Activated naive CD8-positive, alpha-beta T cell treated with anti-CD3 and anti-CD28 coated beads, Interleukin-2, amount 10 ng/mL, durations not matched to agents 7 days and 5 days (primary cell): ENCODE results near the gene DNAJC6. TPM values are rescaled to one million over a fixed set of nuclear protein-coding genes. Genes with fewer than 3 reads are reported as not detected.

ENCODE experiments used
- ATAC-seq: fragments of 150-1000 bp; cut with Tn5 transposase; one replicate; pipeline ENCODE4 v1.10.0; 2021; ENCODE audit warnings: low read depth, moderate library complexity
- POLR2A ChIA-PET: fragments of 350-600 bp; sonication (Branson Sonifier 250); formaldehyde crosslinking; loops from one replicate; lab custom pipeline; 2021; ENCODE audit warnings: antibody characterized with exemption; lab: Charles Lee
- DNase-seq: peaks from one replicate; pipeline ENCODE4 v3.0.0; 2021
- H3K27ac Mint-ChIP-seq: one replicate; pipeline ENCODE4 v1.8.0; 2022; ENCODE audit warnings: mild to moderate bottlenecking, mixed read lengths
- H3K27me3 Mint-ChIP-seq: one replicate; pipeline ENCODE4 v1.8.0; 2022; ENCODE audit warnings: mild to moderate bottlenecking, moderate library complexity, mixed read lengths
- H3K36me3 Mint-ChIP-seq: one replicate; pipeline ENCODE4 v1.8.0; 2021; ENCODE audit warnings: mild to moderate bottlenecking, mixed read lengths
- H3K4me1 Mint-ChIP-seq: one replicate; pipeline ENCODE4 v1.8.0; 2021; ENCODE audit warnings: mixed read lengths
- H3K4me3 Mint-ChIP-seq: one replicate; pipeline ENCODE4 v1.8.0; 2022; ENCODE audit warnings: mild to moderate bottlenecking, moderate library complexity, mixed read lengths
- H3K9me3 Mint-ChIP-seq: one replicate; pipeline ENCODE4 v1.8.0; 2021; ENCODE audit warnings: mixed read lengths
- total RNA-seq, 2 experiments: library from RNA; stranded (reverse); gene quantifications; one replicate each; pipeline ENCODE4 v1.2.3, GENCODE V29; 2021

Gene DNAJC6
- 1 to 10 TPM; 3.3 to 4.0 TPM for total RNA-seq

DNA sequence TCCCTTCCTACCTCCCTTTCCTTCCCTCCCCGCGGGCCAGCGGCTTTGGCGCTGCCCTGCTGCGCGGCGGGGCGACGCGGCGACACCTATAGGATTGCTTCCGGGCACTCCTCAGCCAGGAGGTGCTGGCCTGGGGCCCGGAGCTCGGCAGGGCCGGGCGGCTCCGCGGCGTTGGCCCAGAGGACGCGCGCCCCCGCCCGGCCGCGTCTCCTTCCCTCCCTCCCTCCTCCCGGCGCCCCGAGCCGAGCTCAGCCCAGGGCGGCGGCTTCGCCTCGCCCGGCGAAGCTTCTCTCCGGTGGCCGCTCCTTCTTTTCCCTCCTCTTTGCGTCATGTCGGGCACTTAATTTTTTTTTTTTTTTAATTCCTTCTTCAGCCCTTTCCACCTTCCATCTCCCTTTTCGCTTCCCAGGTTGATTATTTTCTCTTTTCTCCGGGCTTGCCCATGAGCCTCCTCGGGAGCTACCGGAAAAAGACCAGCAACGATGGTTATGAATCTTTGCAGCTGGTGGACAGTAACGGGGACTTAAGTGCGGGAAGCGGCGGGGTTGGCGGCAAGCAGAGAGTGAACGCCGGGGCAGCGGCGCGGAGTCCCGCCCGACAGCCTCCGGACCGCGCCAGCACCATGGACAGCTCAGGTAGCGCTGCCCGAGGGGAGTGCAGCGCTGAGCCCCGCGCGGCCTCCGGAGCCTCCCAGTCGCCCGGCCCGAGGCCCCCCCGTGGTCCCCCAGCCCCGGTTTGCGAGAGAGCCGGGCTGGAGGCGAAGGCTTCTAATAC lies at the start of gene DNAJC6:
DNAJC6 (plus strand) TSS at position 240 of the 774 bp plus-strand sequence; CDS start at position 443, 203 bp downstream.
- peak; percentile 98 for ATAC-seq
- DNase-seq = peak; percentile 83
- H3K36me3 Mint-ChIP-seq = peaks cover 3% of the 10 kb centered on the region
- H3K27me3 Mint-ChIP-seq = peaks cover 54% of the 10 kb centered on the region
- peak within 1 kb of the TSS; percentile 76 for H3K4me3 Mint-ChIP-seq
- H3K9me3 Mint-ChIP-seq = no peaks in the 10 kb centered on the region
- H3K4me1 Mint-ChIP-seq = peaks cover 3% of the 10 kb centered on the region
- POLR2A ChIA-PET = interaction anchor here (0.7 kb wide), 1 partner anchor 1002 kb away, joined by 3 read pairs; no protein-coding TSS in a partner anchor
- no peak within 1 kb of the TSS for H3K27ac Mint-ChIP-seq

DNA sequence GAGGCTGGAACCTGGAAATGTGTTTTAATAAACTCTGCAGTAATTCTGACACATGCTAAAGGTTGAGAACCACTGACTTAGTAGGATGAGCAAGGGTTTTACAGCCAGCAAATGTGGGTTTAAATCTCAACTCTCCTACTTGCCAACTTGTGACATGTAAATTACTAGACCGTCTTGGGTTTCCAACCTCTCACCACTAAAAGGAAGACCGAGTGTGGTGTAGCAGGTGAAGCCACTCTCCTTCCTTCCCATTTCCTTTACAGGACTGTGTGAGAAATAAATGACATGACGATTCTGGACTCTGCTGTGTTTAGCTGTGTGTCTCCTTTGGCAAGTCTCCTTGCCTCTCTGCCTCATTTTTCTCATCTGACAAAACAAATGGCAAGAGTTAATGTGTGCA lies 49.5 kb upstream of the DNAJC6 start:
- Mint-ChIP-seq H3K27ac (no peak overlapping the region), H3K4me3 (no peak overlapping the region), H3K27me3 (peaks cover 24% of the 10 kb centered on the region), H3K9me3 (no peaks in the 10 kb centered on the region), H3K36me3 (no peaks in the 10 kb centered on the region), H3K4me1 (peaks cover 30% of the 10 kb centered on the region)
- POLR2A ChIA-PET = no interaction called here
- no peak for DNase-seq
- peak; percentile 37 for ATAC-seq

DNA sequence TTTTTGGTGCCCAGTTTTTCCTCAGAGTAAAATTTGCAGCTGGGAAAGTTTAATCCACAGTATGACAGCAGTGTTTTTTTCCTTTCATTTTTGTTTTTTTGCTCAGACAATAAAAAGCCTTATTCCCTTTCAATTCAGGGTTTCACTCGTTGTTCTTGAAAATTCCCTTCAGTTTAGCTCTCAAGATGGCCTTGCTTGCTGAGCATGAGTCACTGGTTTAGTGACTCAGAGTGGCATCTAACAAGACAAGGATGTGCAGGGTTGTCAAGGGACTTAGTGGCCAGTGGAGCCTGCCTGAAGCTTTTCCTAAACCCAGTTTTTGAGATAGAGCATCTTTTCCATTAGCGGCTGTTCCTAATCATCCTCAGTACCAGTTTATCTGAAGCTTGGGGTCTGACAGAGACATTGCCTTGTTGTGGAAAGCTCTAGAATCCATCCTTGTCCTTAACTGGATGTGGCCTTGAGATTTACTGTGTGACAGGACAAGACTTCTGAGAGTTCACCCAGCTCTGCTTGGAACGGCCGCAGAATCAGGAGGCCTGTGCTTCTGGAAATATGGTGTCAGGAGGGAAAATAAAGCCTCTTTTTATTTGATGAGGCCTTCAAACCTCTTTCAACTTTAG lies 48.4 kb upstream of the DNAJC6 start:
- Mint-ChIP-seq H3K27ac (no peak overlapping the region), H3K27me3 (peaks cover 21% of the 10 kb centered on the region), H3K4me3 (no peak overlapping the region), H3K9me3 (no peaks in the 10 kb centered on the region), H3K4me1 (peaks cover 27% of the 10 kb centered on the region), H3K36me3 (no peaks in the 10 kb centered on the region)
- ATAC-seq (no peak), DNase-seq (no peak)
- POLR2A ChIA-PET = no interaction called here

DNA sequence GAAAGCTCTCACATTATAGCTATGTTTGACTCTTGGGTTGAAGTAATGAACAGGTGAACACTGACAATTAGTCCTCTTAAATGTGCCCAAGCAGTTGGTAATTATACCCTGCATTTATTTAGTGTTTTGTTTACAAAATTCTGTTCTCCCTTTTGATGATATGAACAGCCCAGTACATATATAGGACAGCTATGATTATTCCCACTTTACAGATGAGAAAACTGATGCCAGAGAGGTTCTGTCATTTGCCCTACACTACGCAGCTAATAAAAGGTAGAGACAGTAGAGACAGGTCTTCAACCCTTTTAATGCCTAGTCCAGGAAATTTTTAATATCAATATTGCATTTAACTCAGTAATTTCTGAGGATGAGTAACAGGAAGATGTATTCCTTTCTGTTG lies 46.1 kb upstream of the DNAJC6 start:
- Mint-ChIP-seq H3K27me3 (peaks cover 38% of the 10 kb centered on the region), H3K27ac (no peak overlapping the region), H3K36me3 (peaks cover 6% of the 10 kb centered on the region), H3K4me1 (peaks cover 36% of the 10 kb centered on the region), H3K4me3 (no peak overlapping the region), H3K9me3 (no peaks in the 10 kb centered on the region)
- DNase-seq (no peak), ATAC-seq (no peak)
- POLR2A ChIA-PET = no interaction called here

DNA sequence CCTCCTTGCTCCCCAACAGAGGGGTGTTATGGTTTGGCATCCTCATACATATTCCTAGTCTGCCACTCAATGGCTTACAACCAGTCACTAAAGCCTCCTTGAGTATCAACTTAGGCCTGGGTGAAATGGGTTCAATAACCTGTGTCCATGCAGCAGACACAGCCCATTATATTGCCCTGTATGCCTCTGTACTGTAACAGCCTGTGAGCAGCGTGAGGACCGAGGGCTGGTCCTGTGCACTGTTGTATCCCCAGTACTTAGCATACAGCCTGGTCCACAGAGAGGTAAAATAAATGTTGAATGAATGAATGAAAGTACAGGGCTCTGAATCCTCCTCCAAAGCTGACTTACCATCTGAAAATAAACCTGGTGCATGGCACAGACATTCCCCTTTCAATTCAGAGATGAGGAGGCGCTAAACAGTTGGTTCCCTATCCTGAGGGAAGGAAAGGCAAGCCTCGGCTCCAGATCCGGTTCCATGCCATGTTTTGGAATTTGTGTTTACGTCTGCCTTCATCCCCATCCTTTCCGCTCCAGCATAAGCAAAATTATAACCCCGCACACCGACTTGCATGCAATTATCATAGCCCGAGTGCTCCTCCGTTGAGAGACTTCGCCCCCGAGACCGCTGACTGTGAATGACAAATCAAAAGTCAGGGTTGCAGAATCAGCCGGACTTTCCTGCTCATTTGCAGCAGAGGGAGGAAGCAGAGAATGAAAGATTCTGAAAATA lies 45.0 kb upstream of the DNAJC6 start:
- DNase-seq (no peak), ATAC-seq (no peak)
- Mint-ChIP-seq H3K27me3 (peaks cover 41% of the 10 kb centered on the region), H3K36me3 (peaks cover 6% of the 10 kb centered on the region), H3K4me3 (peak overlapping the region; percentile 18), H3K4me1 (peaks cover 36% of the 10 kb centered on the region), H3K9me3 (no peaks in the 10 kb centered on the region), H3K27ac (no peak overlapping the region)
- POLR2A ChIA-PET = no interaction called here

DNA sequence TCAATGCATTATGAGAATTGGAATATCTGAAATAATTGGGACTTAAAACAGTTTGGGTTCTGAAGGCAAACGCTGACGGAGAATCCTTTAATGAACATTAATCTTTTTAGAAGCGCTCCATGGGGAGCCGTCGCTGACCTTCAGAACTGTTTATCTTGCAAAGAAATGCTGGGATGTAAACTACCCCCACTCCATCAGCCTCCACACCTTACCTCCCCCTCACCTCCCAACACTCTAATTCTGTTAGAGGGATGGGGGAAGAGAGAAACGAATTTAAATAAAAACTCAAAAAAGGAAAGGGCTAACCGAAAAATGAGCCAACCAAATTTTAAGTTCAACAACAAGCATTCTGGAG lies 44.1 kb upstream of the DNAJC6 start:
- POLR2A ChIA-PET = interaction anchor here (2.1 kb wide), 1 partner anchor 11 kb away, joined by 9 read pairs; no protein-coding TSS in a partner anchor

DNA sequence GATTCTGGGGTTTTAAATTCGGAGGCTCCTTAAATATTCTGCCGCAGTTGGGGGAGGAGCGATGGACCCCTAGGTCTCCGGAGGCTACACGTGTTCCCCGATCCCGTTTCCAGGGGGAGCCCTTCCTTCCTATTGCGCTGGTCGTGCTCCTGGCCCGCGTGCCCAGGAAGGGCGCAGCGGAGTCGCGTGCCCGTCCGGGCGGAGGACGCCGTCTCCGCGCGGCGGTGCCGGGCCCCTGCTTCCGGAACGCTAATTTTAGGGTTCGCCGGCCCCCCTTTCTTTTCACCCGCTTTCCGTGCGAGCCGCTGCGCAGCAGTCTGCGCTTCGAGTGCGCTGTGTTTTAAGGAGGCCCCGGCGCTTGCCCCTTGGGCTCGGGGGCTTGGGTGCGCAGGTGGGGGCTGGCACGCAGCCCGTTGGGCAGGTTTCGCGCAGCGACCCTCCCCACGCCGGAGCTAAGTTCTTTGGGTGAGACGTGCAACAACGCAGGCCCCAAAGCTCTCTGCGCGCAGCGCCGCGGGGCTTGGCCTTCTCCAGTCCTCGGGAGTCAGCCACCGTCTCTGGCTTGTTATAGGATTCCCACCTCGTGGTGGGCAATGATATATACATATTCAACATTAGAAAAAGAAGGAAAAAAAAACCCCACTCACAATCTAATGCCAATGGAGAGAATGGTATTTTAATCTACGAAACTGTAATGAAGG lies 43.5 kb upstream of the DNAJC6 start:
- Mint-ChIP-seq H3K9me3 (no peaks in the 10 kb centered on the region), H3K27me3 (peaks cover 41% of the 10 kb centered on the region), H3K36me3 (peaks cover 6% of the 10 kb centered on the region), H3K4me3 (peak overlapping the region; percentile 68), H3K27ac (no peak overlapping the region), H3K4me1 (peaks cover 24% of the 10 kb centered on the region)
- POLR2A ChIA-PET = interaction anchor here (0.6 to 2.1 kb wide), 2 partner anchors 11 to 30 kb away, joined by 4 to 9 read pairs; no protein-coding TSS in a partner anchor
- DNase-seq (peak; percentile 68), ATAC-seq (peak; percentile 77)

More for the DNA sequence above, 44.1 kb upstream of the DNAJC6 start:
- Mint-ChIP-seq H3K9me3 (no peaks in the 10 kb centered on the region), H3K36me3 (peaks cover 6% of the 10 kb centered on the region), H3K4me3 (peak overlapping the region; percentile 68), H3K27me3 (peaks cover 41% of the 10 kb centered on the region), H3K4me1 (peaks cover 29% of the 10 kb centered on the region), H3K27ac (no peak overlapping the region)
- no peak for DNase-seq
- ATAC-seq = no peak

DNA sequence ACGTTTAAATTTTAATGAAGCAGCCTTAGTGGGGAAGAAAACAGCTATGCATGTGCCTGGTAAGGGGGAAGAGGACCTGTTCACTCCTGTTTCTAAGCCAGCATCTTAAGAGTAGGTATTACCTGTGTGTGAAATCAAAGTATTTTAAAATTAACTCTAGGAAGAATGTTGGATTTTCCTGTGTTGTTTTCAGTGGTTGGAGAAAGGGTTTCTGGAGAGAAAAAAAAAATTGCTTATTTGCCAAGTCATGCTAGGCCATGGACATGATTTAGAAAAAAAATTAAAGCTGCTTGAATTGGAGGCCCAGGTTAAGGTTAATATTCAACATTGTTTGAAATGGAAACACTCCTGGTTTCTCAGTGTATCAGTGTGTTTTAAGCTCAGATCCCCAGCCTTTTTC lies 42.9 kb upstream of the DNAJC6 start:
- H3K9me3 Mint-ChIP-seq = no peaks in the 10 kb centered on the region
- peaks cover 41% of the 10 kb centered on the region for H3K27me3 Mint-ChIP-seq
- POLR2A ChIA-PET = interaction anchor here (0.6 to 2.1 kb wide), 2 partner anchors 12 to 31 kb away, joined by 4 to 9 read pairs; no protein-coding TSS in a partner anchor
- H3K36me3 Mint-ChIP-seq = peaks cover 6% of the 10 kb centered on the region
- H3K4me1 Mint-ChIP-seq = peaks cover 21% of the 10 kb centered on the region
- no peak for DNase-seq
- H3K4me3 Mint-ChIP-seq = peak overlapping the region; percentile 68
- no peak for ATAC-seq
- no peak overlapping the region for H3K27ac Mint-ChIP-seq

DNA sequence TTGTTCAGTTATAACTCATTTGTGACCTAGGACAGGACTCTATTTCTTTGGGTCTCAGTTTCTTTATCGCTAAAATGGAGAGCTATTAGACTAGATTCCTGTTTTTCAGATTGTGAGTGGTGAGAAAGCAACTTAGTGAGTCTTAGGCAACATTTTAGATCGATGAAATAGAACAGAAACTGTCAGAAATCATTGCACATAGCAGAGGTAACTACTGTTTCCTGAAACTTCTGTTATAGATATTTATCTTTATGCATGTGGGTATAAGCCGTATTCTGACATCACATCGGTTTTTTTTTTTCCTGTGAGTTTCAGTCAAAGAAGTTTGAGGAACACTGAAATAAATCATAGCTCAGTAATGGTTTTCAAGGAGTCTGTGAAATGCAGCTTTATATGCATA lies 42.1 kb upstream of the DNAJC6 start:
- DNase-seq (no peak), ATAC-seq (no peak)
- POLR2A ChIA-PET = no interaction called here
- Mint-ChIP-seq H3K4me3 (no peak overlapping the region), H3K36me3 (peaks cover 6% of the 10 kb centered on the region), H3K4me1 (peaks cover 21% of the 10 kb centered on the region), H3K9me3 (no peaks in the 10 kb centered on the region), H3K27ac (no peak overlapping the region), H3K27me3 (peaks cover 43% of the 10 kb centered on the region)

DNA sequence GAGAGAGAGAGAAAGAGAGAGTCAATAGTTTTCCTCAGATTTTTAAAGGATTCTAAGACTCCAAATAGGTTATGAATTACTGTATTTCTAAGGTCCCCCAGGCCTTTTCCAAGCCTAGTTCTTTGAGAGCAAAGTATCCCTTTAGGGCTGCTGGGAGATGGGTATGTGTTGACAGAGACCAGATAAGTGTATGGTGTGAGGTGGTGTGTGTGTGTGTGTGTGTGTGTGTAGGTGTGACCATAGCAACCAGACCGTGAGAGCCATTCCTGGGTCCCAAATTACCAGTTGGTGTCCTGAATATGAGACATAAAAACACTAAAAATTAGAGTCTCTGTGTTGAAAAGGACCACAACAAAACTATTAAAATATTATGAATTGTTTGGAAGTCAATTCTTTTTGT lies 41.7 kb upstream of the DNAJC6 start:
- peaks cover 6% of the 10 kb centered on the region for H3K36me3 Mint-ChIP-seq
- peaks cover 19% of the 10 kb centered on the region for H3K4me1 Mint-ChIP-seq
- no peak for DNase-seq
- peaks cover 44% of the 10 kb centered on the region for H3K27me3 Mint-ChIP-seq
- no peak overlapping the region for H3K4me3 Mint-ChIP-seq
- no peak for ATAC-seq
- H3K27ac Mint-ChIP-seq = no peak overlapping the region
- POLR2A ChIA-PET = no interaction called here
- no peaks in the 10 kb centered on the region for H3K9me3 Mint-ChIP-seq

DNA sequence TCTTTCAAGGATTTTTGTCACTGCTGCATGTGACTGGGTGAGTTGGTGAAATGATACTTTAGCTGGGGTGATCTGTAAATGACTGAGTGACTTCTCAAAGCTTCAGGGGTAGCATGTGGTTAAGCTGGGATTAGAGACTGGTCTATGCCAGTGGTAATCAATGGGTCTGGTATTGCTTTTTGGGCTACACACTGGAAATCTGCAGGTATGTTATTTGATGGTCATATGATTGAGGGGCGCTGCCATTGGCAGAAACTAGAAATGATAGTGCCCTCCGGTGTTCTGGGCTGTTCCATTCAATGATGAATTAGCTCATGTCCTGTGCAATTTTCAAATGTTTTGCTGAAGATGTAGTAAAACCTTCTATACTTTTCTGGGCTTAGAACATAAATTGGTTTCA lies 39.7 kb upstream of the DNAJC6 start:
- POLR2A ChIA-PET = interaction anchor here (1.1 kb wide), 1 partner anchor 15 kb away, joined by 3 read pairs; no protein-coding TSS in a partner anchor
- Mint-ChIP-seq H3K4me3 (no peak overlapping the region), H3K36me3 (peaks cover 6% of the 10 kb centered on the region), H3K27me3 (peaks cover 41% of the 10 kb centered on the region), H3K9me3 (no peaks in the 10 kb centered on the region), H3K4me1 (peaks cover 15% of the 10 kb centered on the region), H3K27ac (no peak overlapping the region)
- DNase-seq = no peak
- no peak for ATAC-seq

DNA sequence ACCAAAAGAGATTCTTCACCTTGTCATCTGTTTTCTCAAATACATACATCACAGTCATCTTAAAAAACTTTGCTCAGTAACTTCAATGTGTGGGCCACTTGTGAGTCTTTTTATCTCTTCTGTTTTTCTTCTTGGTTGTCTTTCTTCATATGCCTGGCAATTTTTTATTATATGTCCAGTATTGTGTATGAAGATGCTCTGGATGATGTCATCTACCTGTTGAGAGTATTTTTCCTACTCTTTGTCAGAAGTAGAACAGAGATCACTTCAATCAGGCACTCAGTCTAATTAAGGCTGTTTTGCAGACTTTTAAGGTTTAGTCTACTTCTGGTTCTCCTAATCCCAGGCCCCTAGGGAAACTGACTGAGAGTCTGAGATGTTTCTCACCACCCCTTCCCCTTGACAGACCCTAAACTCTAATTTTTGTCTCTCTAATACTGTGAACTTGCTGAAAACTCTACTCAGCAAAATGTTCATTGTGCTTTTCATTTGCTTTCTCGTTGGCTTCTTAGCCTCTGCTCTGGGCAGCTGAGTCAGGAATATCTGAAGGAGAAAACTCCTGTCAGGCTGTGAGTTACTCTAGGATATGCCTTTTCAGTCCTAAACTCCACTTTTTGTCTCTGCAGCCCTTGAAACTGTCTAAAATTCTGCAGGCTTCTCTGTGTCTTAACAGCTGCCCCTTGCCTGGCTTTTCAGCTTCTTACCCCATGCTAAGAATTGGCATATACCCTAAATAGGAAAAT lies 33.0 kb upstream of the DNAJC6 start:
- Mint-ChIP-seq H3K36me3 (no peaks in the 10 kb centered on the region), H3K27ac (no peak overlapping the region), H3K4me3 (no peak overlapping the region), H3K4me1 (no peaks in the 10 kb centered on the region), H3K27me3 (peaks cover 30% of the 10 kb centered on the region), H3K9me3 (no peaks in the 10 kb centered on the region)
- ATAC-seq (no peak), DNase-seq (no peak)
- POLR2A ChIA-PET = interaction anchor here (0.6 kb wide), 1 partner anchor 20 kb away, joined by 6 read pairs; no protein-coding TSS in a partner anchor
